Cerebellar cortex (tissue), 1 donor: ENCODE results near the gene GPR55.
"Not testable (repeated sequence)": the region's sequence is repeated elsewhere in the genome, so short reads cannot be mapped to it uniquely, and the experiment has no call there.

Source experiments
- DNase-seq: peaks from one replicate; pipeline ENCODE4 v3.0.0-alpha.2; 2015; ENCODE audit warnings: low spot score

The GPR55 gene

DNA sequence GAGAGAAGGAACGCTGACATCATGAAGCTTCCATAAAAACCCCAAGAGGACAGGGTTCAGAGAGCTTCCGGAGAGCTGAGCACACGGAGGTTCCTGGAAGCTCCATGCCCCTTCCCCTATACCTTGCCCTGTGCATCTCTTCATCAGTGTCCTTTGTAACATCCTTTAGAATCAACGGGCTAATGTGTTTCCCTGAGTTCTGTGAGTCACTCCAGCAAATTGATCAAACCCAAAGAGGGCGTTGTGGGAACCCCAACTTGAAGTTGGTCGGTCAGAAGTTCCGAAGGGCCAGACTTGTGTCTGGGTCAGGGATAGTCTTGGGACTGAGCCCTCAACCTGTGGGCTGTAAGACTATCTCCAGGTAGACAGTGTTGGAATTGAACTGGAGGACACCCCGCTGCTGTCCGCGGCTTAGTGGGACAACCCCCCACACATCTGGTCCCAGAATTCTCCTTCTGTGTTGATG lies 25.9 kb upstream of the GPR55 start:
- no peak for DNase-seq

GRCh38 chr2:230949966-230950873 lies 25.2 kb upstream of the GPR55 start:
- DNase-seq, result no peak

DNA sequence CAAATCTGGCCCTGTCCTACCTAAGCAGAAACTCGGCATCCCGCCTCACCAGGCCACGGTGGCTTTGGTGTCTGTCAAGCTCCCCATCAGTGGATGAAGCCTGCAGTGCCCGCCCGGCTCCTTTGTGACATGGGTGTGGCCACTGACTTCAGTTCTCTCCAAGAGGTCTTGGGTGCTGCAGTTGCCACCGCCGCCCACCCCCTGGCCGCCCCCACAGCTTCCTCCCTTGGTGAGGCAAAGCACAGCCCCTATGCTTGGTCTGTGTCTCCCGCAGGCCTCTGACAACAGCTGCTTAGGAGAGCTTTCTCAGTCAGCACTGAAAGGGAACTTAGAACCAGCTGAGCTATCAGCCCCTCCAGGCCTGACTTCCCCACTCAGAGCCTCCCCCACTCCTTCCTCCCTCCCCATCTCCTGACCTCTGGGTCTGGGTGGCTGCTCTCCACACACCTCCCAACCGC lies 22.9 kb upstream of the GPR55 start:
- DNase-seq, result no peak

GRCh38 chr2:230947235-230947576 lies 22.2 kb upstream of the GPR55 start:
- no peak for DNase-seq

DNA sequence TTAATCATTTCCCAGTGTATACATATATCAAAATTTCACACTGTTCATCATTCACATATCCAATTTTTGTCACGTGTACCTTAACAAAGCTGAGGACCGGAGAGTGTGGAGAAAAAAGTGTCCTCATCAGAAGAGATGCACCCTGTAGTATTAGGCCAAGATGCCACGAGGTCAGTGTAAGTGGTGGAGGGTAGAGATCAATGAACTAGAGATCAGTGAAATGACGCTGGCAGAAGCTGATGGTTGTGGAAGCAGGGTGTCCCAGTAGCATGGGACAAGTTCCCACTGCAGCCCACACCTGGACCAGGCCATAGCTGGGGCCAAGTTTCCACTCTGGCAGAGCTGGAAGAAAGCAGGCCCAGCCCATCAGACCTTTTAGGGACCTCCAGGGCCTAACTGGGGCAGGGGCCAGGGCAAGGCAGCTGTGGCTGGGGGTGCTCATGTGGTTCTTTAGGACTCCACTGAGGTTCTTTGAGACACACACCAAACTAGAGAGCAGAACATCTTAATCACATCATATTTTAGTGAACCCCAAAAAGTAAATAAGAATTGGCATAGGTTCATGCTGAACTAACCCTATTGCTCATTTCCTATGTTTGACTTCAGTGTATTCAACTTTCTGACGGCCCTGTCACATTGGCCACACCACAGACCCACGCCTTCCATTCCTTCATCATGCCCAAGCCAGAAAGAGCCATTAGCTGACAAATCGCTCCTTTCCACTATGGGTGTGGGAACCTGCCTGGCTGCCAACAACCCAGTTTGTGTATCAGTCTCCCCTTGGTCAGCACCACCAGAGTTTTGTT lies 21.6 kb upstream of the GPR55 start:
- no peak for DNase-seq

- no peak for DNase-seq
Observed at GRCh38 chr2:230944757-230945372, 19.8 kb upstream of the GPR55 start.

DNA sequence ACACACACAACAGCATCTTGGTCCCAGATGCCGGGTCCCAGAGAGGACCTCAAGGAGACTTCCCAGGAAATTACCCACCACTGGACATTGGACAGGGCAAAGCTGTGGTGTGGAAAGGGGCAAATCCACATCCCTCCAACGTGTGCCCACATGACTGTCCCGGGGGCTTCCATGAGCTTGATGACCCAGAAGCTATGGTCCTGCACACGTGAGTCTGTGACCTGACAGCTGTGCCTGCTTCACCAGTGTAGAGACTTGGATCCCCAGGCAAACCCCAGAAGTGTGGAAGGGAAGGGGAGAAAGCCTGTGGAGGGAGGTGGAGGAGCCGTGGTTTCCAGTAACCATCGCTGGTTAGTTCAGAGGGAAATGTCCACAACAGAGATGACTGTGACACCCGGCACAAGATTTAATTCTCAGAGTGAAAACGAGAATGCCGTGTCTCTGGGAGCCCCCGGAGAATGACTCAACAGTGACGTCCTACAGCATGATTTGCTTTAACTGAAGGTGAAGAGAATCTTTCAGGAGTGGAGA lies 19.1 kb upstream of the GPR55 start:
- no peak for DNase-seq

GRCh38 chr2:230942920-230943896 lies 18.2 kb upstream of the GPR55 start:
- no peak for DNase-seq

- DNase-seq, result no peak
Observed at GRCh38 chr2:230942371-230942770, 17.3 kb upstream of the GPR55 start.

GRCh38 chr2:230941202-230942180 lies 16.4 kb upstream of the GPR55 start:
- no peak for DNase-seq

DNA sequence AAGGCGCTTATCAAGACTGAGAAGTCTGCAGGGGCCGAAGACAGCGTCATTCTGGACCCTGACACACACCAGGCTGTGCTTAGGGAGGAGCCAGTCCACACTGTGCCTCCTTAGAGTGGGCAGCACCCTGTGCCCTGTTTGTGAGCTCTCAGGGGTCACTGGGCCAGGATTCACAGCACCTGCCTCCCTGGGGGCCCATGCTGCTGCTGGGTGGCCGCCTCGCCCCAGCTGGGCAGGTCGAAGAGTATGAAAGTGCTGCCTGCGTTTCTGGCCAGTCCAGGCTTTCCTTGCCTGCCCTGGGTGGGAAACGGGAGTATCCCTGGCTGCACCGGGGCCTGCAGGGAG lies 15.4 kb upstream of the GPR55 start:
- DNase-seq, result no peak

- no peak for DNase-seq
Observed at GRCh38 chr2:230939691-230940470, 14.8 kb upstream of the GPR55 start.

DNA sequence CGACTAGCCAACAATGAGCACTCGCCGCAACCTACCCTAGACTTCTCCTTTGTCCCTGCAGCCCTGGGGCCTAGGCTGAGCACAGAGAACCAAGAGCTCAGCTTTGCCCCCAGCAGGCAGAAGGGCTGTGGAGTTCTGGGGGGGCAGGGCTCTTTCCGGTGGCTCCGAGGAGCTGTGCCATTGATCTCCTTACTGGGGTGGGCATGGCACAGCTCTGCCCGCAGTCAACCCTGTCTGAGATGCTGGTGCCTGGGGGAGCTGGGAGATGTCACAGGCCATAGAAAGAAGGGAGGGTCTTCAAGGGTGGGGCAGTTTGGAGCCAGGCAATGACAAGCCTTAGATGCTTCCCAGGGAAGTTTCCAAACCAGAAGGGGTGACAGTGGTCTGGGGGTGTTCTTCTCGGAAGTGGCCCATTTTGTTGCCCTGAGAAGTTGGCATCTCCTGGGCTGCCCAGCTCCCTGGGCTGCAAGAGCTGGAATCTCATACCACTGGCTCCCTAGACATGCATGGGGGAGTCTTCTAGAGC lies 14.1 kb upstream of the GPR55 start:
- DNase-seq, result no peak

DNA sequence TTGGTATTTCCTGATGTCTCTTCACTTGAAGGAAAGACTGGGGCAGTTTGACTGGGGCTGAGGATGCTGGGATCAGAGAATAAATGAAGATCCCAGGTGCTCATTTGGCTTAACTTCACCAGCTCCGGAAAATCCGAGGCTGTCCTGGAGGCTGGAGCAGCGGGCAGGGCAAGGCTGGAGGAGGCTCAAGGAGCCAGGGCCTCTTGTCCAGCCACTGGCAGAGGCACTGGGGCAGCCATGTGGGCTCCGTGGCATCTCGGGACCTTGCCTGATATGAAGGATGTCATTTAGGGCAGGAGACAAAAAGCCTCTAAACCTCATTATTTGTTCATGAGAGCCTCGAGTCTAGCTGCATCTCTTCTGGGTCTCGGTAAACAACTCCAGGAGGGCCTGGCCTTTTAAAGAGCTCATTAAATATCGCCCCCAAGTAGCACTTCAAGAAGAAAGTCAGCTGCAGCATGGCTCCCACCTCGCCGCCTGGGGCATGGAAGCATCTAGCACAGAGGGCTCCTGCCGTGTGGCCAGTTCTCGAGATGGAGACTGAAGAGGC lies 13.5 kb upstream of the GPR55 start:
- no peak for DNase-seq

DNA sequence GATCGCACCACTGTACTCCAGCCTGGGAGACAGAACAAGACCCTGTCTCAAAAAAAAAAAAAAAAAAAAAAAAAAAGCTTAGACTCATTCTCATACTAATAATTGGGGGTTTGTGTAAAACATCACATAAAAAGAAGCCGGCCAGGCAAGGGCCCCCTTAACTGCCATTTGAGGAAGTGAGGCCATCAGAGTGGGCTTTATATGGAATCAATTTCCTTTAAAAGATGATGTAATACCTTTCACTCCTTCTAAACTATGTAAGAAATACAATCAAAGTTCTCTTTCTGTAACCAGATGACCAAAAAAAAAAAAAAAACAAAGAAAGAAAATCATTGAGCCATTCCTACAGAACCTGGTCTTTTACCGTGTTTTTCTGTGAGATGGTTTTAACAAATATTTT lies 13.1 kb upstream of the GPR55 start:
- no peak for DNase-seq

DNA sequence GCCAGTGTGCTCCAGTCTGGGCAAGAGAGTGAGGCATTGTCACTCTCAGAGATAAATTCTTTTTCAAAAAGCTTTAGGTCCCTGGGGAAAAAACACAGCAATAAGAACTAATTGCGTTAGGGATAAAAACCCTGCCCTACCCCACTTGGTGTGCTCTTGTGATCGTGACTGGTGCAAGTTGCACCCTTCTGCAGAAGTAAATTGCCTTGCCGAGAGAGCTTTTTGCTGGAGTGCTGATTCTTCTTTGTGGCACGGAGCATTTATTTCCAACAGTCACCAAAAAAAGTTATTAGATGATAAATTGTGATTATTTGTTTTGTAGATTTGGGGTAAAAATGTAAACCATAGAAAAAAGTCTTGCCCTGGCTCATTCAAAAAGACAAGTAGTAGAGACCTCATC lies 12.3 kb upstream of the GPR55 start:
- DNase-seq, result no peak

DNA sequence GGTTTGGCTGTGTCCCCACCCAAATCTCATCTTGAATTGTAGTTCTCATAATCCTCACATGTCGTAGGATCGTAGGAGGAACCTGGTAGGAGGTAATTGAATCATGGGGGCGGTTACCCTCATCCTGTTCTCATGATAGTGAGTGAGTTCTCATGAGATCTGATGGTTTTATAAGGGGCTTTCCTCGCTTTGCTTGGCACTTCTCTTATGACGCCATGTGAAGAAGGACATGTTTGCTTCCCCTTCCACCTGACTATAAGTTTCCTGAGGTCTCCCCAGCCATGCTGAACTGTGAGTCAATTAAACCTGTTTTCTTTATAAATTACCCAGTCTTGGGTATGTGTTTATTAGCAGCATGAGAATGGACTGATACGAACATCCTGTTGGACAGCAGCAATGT lies 11.2 kb upstream of the GPR55 start:
- not testable (repeated sequence) for DNase-seq

DNA sequence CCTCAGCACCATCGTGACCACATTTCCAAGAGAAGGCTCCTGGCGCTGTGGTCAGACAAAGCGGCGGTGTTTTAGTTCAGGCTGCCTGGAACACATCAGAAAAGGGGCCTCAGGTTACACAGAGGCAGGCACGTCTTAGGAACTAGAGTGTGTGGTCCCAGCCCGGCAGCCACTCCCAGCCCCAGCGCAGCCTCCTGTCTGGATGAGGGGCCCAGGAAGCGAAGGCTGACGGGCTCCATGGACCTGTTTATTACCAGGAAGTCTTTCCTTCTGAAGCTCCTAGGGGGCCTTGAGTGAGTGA lies 10.0 kb upstream of the GPR55 start:
- DNase-seq, result no peak
